ENCODE results near the gene PSAT1.

- TF ChIP-seq CREB1 (IDR thresholded peaks at IDR 0.05; ENCODE audit: low read depth), result no peak
- TF ChIP-seq CEBPB (IDR thresholded peaks at IDR 0.05), result no peak
- TF ChIP-seq, protein P1, sequence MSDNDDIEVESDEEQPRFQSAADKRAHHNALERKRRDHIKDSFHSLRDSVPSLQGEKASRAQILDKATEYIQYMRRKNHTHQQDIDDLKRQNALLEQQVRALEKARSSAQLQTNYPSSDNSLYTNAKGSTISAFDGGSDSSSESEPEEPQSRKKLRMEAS (IDR thresholded peaks at IDR 0.05), result no peak
- no peak for TF ChIP-seq EP300 (IDR thresholded peaks at IDR 0.05; ENCODE audit: borderline replicate concordance)
- TF ChIP-seq RAD21 (IDR thresholded peaks at IDR 0.05; ENCODE audit: low read depth), result no peak
- TF ChIP-seq ZBTB7A (IDR thresholded peaks at IDR 0.05; ENCODE audit: low read depth), result no peak
- TF ChIP-seq EGR1 (IDR thresholded peaks at IDR 0.05), result no peak
These were observed 10.8 kb upstream of the PSAT1 start for GRCh38 chr9:78286125-78286524.

Measured in Ishikawa (cell line).